Colonic mucosa (tissue), 4 donors: ENCODE results near the gene ITM2C. TPM values are rescaled to one million over a fixed set of nuclear protein-coding genes. Genes with fewer than 3 reads are reported as not detected.
A peak's percentile ranks its signal among the peaks of the same experiment; 100 is the strongest.

Source experiments
- DNase-seq: peaks from one replicate; pipeline ENCODE4 v3.0.0-alpha.2; 2020
- H3K27ac ChIP-seq: fragments of 200-600 bp; one replicate; pipeline ENCODE4 v1.8.0; 2021
- H3K27me3 ChIP-seq: fragments of 200-600 bp; one replicate; pipeline ENCODE4 v1.8.0; 2021
- H3K36me3 ChIP-seq: fragments of 200-600 bp; one replicate; pipeline ENCODE4 v1.8.0; 2021
- H3K4me1 ChIP-seq: fragments of 200-600 bp; one replicate; pipeline ENCODE4 v1.8.0; 2021; ENCODE audit warnings: mild to moderate bottlenecking
- H3K4me3 ChIP-seq: fragments of 200-600 bp; one replicate; pipeline ENCODE4 v1.8.0; 2021
- H3K9ac ChIP-seq, 2 donors: one replicate each; pipeline ENCODE4 v1.7.0; 2013; ENCODE audit warnings: control low read depth in 2 of 2, low read depth in 2 of 2, low read length in 2 of 2
- H3K9me3 ChIP-seq: fragments of 200-600 bp; one replicate; pipeline ENCODE4 v1.8.0; 2021
- CTCF ChIP-seq: fragments of 200-600 bp; IDR thresholded peaks from one replicate; pipeline ENCODE4 v1.8.0; 2022; ENCODE audit warnings: antibody characterized with exemption, mild to moderate bottlenecking
- intact Hi-C: fragments of 100-400 bp; cut with DNase I; formaldehyde crosslinking; loops from one replicate; pipeline ENCODE4 v1.14.1; 2022
- total RNA-seq, 2 donors: library from RNA; stranded (reverse); fragmentation: NEBNext Ultra II Directional in 1 of 2; extraction: Animal tissue kit (Norgen Biotek cat#: 25700) in 1 of 2; gene quantifications; one replicate each; pipeline ENCODE4 v1.2.1, GENCODE V29; 2021
- donor health status: healthy.
- donor health status: DM: no; HTN: no; CAD: no.
- donor health status: DM: no; HTN: no; CAD: no.

ITM2C gene
- total RNA-seq, 2 donors from 2014 or later = 1,192 to 1,707 TPM

DNA sequence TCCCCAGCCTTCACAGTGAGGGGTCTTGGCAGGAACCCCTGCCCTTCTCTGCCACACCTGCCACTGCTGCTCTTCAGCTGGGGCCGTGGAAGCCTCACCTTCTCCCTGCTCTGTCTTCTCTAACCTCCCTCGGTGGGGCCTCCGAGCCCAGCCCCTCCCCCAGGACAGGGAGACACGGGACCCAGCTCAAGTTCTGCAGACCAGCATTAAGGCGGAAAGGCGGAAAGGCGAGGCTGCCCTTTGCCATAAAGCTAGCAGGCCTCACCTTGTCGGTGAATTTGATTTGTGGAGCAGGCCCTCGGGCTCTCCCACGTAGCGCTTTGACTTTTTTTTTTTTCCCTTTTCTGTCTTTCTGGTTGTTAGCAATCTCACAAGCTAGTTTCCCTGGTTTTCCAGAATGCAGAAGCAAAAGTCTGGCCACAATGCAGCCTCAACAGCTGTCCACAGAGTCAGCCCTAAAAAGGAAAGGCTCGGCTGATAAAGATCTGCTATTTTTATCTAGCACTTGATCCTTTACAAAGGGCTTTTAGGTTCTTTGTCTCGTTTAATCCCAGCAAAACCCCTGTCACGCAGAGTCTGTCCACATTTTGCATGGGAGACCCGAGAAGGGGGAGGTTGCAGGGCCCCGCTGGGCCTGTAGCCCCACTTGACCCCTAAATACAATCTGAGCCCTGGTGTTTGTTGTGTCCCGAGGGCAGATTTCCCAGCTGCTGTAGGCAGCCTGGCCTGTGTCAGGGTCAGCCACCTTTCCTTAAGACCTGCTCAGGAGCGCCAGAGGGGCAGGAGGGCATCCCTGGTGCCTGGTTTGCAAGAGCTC is 6.0 kb downstream of the ITM2C start:
- H3K27me3 ChIP-seq = no peaks in the 10 kb centered on the region
- H3K4me3 ChIP-seq = no peak overlapping the region
- peak overlapping the region; percentile 97 for H3K27ac ChIP-seq
- H3K9ac ChIP-seq = peak overlapping the region; percentile 57 to 71
- no peak for TF ChIP-seq CTCF
- H3K4me1 ChIP-seq = peaks cover 55% of the 10 kb centered on the region
- no peaks in the 10 kb centered on the region for H3K9me3 ChIP-seq
- DNase-seq = peak; percentile 80
- intact Hi-C loops = no loop called here
- H3K36me3 ChIP-seq = no peaks in the 10 kb centered on the region

GRCh38 chr2:230871361-230872150 is 6.8 kb downstream of the ITM2C start:
- Histone ChIP-seq H3K27me3 (no peaks in the 10 kb centered on the region), H3K4me3 (no peak overlapping the region), H3K9me3 (no peaks in the 10 kb centered on the region), H3K36me3 (no peaks in the 10 kb centered on the region), H3K4me1 (peaks cover 56% of the 10 kb centered on the region), H3K9ac (peak overlapping the region; percentile 57 to 71), H3K27ac (peak overlapping the region; percentile 97)
- TF ChIP-seq CTCF = no peak
- intact Hi-C loops = no loop called here
- DNase-seq = no peak

DNA sequence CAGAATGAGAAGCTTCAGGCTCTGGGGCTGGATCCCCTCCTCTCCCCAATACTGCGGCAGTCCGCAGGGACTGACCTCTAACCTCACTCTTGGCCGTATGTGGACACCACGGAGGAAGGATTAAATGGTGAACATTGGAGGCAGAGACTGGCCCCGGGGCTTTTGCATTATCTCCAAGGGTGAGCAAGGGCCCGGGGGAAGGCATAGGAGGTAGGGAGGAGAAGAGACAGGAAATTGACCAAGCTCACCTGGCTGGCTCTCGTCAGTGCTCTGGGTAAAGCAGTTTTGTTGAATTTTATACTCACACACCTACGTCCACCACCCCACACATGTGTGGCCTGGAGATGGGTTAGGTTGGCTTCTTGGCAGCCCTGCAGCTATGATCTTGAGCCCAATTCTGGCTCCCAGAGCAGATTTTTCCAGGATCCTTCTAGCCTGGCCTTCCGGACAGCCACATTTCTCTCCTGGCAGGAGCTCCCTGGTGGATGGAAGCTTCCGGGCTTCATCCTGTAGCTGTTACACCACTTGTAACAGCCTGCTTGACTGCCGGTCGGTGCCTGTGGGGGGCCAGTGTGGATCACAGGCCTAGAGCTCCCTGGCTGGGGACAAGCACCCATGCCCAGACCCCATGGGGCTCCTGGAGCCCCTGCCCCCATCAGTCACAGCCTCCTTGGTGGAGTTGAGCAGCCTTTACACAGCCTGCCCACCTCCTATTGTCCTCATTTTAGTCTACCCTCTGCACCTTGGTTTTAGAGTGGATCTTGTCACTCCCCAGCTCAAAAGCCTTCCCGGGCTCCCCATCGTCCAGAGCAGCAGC is 7.6 kb downstream of the ITM2C start:
- Histone ChIP-seq H3K27ac (peak overlapping the region; percentile 97), H3K9ac (peak overlapping the region; percentile 64 to 71), H3K36me3 (no peaks in the 10 kb centered on the region), H3K4me1 (peaks cover 56% of the 10 kb centered on the region), H3K9me3 (no peaks in the 10 kb centered on the region), H3K4me3 (no peak overlapping the region), H3K27me3 (no peaks in the 10 kb centered on the region)
- intact Hi-C loops = no loop called here
- no peak for DNase-seq
- no peak for TF ChIP-seq CTCF

- intact Hi-C loops = no loop called here
- Histone ChIP-seq H3K4me1 (peaks cover 62% of the 10 kb centered on the region), H3K36me3 (no peaks in the 10 kb centered on the region), H3K9me3 (no peaks in the 10 kb centered on the region), H3K27ac (peak overlapping the region; percentile 97), H3K4me3 (no peak overlapping the region), H3K9ac (peak overlapping the region; percentile 64 to 71), H3K27me3 (no peaks in the 10 kb centered on the region)
- TF ChIP-seq CTCF = no peak
- DNase-seq = no peak
Observed at GRCh38 chr2:230872968-230873660, 8.4 kb downstream of the ITM2C start.
